ENCODE results near the gene HTR3B.
"Not testable (repeated sequence)": the region's sequence is repeated elsewhere in the genome, so short reads cannot be mapped to it uniquely, and the experiment has no call there.

Gene HTR3B

DNA sequence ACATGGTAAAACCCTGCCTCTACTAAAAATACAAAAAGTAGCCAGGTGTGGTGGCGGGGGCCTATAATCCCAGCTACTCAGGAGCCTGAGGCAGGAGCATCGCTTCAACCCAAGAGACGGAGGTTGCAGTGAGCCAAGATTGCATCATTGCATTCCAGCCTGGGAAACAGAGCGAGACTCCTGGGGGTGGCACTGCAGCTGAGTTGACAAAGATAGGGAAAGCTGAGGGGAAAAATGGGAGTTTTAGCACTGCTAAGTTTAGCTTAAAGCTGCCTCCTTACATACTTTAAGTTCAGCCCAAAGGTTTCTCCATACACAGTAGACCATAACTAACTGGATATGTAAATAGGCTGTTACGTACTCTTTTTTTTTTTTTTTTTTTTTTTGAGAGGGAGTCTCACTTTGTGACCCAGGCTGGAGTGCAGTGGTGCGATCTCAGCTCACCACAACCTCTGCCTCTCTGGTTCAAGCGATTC, 20.2 kb upstream of the HTR3B start:
- no peak for DNase-seq (ENCODE audit: low spot score)

DNA sequence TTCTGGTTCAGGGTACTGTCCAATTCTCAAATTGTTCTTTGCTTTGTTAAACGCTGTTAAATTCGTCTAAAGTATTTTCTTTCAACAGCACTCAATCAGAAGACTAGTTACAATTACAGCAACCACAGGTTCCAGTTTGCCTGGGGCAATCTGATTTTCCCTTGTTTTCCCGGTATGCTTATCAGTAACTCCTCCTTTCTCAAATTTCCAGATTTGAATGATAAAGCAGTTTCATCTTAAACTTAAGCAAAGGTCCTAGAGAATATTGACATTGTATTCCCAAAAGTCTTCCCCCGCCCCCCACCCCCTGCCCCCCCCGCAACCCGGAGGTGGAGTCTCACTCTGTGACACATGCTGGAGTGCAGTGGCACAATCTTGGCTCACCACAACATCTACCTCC, 18.7 kb upstream of the HTR3B start:
- DNase-seq (ENCODE audit: low spot score) = no peak

- DNase-seq (ENCODE audit: low spot score) = no peak
Measured at GRCh38 chr11:113888848-113889247, 15.7 kb upstream of the HTR3B start.

- no peak for DNase-seq (ENCODE audit: low spot score)
Measured at GRCh38 chr11:113894421-113894996, 10.1 kb upstream of the HTR3B start.

DNA sequence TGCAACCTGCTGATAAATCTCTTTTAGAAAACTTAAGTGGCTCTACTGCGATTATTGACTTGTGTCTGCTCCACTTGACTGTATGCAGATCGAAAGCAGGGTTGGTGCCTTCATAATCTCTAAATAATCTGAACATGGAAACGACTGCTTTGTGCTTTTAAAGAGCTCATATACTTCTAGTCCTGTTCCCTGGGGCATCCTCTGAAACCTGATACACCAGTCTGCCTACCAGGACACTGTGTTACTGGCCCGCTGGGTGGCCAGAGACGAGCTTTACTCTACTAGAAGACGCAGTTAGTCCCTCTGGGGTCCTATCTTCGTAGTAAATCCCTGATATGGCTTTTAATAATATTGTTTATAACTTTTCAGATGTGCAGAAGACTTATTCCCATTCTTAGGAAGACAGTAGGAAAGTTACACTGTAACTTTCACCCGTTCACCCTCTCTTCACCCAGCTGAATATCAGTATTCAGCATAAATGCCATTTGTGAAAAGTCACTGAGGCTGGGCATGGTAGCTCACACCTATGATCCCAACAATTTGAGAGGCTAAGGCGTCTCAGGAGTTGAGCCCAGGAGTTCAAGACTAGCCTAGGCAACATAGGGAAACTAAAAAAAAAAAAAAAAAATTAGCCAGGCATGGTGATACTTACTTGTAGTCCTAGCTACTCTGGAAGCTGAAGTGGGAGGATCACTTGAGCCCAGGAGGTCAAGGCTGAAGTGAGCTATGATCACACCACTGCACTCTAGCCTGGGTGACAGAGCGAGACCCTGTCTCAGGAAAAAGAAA, 9.0 kb upstream of the HTR3B start:
- no peak for DNase-seq (ENCODE audit: low spot score)

- no peak for DNase-seq (ENCODE audit: low spot score)
Measured at GRCh38 chr11:113896156-113896879, 8.3 kb upstream of the HTR3B start.

GRCh38 chr11:113901141-113901540, 3.5 kb upstream of the HTR3B start:
- DNase-seq (ENCODE audit: low spot score) = no peak

DNA sequence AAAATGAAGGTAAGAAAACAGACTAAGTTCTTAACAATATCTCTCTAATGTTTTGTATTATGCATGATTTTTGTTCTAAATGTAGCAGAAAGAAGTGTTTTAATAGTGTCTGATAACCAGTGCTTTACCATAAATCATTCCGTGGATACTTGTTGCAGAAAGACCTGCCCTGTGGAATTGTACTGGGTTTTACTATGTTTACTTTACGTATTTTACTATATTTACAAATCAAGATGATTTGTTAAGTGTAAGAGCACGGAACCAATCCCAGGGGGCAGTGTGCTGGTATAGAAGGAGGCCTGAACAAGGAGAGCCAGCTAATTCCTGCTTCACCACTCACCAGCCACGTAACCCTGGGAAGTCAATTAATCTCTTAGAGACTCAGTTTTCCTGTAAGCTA, 1.4 kb downstream of the HTR3B start:
- no peak for DNase-seq (ENCODE audit: low spot score)

GRCh38 chr11:113906516-113906915, 1.9 kb downstream of the HTR3B start:
- no peak for DNase-seq (ENCODE audit: low spot score)

- no peak for DNase-seq (ENCODE audit: low spot score)
Measured at GRCh38 chr11:113907152-113907551, 2.6 kb downstream of the HTR3B start.

DNA sequence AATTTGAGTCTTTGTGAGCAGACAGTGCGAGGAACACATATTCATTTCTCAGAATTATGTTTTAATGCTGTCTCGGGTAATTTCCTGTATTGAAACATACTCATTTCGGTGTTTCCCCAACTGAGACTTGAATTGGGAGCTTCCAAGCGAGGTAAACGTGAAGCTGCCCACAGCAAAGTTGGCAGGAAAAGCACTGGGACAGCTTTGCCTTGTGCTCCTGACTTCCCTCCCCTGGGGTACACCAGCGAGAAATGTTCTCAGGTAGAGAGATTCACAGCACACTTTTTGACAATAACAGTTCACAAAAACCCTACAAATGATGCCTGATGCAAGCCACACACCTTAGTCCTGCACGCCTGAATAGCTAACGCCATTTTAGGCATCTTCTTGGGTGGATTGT, 3.1 kb downstream of the HTR3B start:
- no peak for DNase-seq (ENCODE audit: low spot score)

- DNase-seq (ENCODE audit: low spot score) = no peak
Measured at GRCh38 chr11:113908098-113908497, 3.5 kb downstream of the HTR3B start.

GRCh38 chr11:113911491-113911890, 6.9 kb downstream of the HTR3B start:
- DNase-seq (ENCODE audit: low spot score) = not testable (repeated sequence)

- no peak for DNase-seq (ENCODE audit: low spot score)
Measured at GRCh38 chr11:113923572-113923971, 19.0 kb downstream of the HTR3B start.

GRCh38 chr11:113926273-113927197, 21.9 kb downstream of the HTR3B start:
- DNase-seq (ENCODE audit: low spot score) = no peak

DNA sequence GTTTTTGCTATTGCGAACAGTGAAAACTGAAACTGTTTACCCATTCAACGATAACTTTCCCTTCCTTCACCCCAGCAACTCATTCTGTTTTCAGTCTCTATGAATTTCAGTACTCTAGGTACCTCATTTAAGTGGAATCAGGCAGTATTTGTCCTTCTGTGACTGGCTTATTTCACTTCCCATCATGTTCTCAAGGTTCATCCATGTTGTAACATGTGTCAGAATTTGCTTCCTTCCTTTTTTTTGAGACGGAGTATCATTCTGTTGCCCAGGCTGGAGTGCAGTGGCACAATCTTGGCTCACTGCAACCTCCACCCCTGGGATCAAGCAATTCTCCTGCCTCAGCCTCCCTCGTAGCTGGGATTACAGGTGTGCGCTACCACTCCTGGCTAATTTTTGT, 23.7 kb downstream of the HTR3B start:
- no peak for DNase-seq (ENCODE audit: low spot score)

- no peak for DNase-seq (ENCODE audit: low spot score)
Measured at GRCh38 chr11:113932788-113933187, 28.2 kb downstream of the HTR3B start.

DNA sequence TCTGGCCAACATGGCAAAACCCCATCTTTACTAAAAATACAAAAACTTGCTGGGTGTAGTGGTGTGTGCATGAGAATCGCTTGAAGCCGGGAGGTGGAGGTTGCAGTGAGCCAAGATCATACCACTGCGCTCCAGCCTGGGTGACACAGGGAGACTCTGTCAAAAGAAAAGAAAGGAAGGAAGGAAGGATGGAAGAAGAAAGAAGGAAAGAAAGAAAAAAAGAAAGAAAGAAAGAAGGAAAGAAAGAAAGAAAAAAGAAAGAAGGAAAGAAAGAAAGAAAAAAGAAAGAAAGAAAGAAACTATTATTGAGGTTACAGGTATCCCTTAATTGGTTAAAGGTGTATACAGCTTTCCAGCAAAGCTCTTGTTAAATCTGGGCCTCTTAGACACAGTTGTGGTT, 29.6 kb downstream of the HTR3B start:
- DNase-seq (ENCODE audit: low spot score) = not testable (repeated sequence)

GRCh38 chr11:113934761-113935160, 30.2 kb downstream of the HTR3B start:
- no peak for DNase-seq (ENCODE audit: low spot score)

- no peak for DNase-seq (ENCODE audit: low spot score)
Measured at GRCh38 chr11:113935858-113936257, 31.3 kb downstream of the HTR3B start.

DNA sequence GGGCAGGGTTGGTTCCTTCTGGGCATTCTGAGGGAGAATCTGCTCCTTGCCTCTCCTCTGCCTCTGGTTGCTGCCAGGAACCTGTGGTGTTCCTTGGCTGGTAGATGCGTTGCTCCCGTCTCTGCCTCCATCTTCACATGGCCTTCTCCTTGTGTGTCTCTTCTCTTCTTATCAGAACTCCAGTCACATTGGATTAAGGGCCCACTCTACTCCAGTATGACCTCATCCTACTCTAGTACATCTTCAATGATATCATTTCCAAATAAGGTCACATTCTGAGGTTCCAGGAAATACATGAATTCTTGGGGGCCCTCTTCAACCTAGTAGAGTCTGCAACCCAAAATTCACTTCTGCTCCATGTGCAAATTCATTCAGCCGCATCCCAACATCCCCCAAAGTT, 33.3 kb downstream of the HTR3B start:
- DNase-seq (ENCODE audit: low spot score) = no peak

- DNase-seq (ENCODE audit: low spot score) = no peak
Measured at GRCh38 chr11:113942256-113942655, 37.7 kb downstream of the HTR3B start.

All from pons (tissue), 1 donor.